ENCODE results near the gene KRT8.

Gene KRT8

GRCh38 chr12:52918784-52919183, 13.9 kb upstream of the KRT8 start:
- ATAC-seq, result no peak
- TF ChIP-seq RARB (CRISPR knock-in tag; IDR thresholded peaks at IDR 0.05), result no peak
- no peak for TF ChIP-seq ZFP30 (CRISPR knock-in tag; IDR thresholded peaks at IDR 0.05)
- TF ChIP-seq, protein P1, sequence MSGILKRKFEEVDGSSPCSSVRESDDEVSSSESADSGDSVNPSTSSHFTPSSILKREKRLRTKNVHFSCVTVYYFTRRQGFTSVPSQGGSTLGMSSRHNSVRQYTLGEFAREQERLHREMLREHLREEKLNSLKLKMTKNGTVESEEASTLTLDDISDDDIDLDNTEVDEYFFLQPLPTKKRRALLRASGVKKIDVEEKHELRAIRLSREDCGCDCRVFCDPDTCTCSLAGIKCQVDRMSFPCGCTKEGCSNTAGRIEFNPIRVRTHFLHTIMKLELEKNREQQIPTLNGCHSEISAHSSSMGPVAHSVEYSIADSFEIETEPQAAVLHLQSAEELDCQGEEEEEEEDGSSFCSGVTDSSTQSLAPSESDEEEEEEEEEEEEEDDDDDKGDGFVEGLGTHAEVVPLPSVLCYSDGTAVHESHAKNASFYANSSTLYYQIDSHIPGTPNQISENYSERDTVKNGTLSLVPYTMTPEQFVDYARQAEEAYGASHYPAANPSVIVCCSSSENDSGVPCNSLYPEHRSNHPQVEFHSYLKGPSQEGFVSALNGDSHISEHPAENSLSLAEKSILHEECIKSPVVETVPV (CRISPR knock-in tag; IDR thresholded peaks at IDR 0.05), result no peak
- TF ChIP-seq, protein P2, sequence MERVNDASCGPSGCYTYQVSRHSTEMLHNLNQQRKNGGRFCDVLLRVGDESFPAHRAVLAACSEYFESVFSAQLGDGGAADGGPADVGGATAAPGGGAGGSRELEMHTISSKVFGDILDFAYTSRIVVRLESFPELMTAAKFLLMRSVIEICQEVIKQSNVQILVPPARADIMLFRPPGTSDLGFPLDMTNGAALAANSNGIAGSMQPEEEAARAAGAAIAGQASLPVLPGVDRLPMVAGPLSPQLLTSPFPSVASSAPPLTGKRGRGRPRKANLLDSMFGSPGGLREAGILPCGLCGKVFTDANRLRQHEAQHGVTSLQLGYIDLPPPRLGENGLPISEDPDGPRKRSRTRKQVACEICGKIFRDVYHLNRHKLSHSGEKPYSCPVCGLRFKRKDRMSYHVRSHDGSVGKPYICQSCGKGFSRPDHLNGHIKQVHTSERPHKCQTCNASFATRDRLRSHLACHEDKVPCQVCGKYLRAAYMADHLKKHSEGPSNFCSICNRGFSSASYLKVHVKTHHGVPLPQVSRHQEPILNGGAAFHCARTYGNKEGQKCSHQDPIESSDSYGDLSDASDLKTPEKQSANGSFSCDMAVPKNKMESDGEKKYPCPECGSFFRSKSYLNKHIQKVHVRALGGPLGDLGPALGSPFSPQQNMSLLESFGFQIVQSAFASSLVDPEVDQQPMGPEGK (CRISPR knock-in tag; IDR thresholded peaks at IDR 0.05; ENCODE audit: borderline replicate concordance), result no peak

DNA sequence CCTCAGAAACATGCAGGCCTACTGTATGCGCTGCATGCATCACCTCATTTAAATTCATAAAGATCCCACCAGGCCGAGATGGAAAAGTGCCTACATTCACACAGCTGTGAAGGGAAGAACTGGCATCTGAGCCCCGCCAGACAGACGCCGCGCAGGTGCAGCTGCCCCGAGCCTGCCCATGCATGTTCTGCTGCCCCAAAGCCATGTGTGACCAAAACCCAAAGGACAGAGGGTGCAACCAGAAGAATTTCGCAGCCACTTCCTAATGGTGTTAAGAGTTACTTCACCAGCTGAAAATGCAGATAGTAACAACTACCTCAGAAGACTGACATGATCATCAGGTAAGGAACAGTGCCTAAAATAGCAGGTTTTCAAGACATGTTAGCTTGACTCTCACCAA, 13.5 kb upstream of the KRT8 start:
- TF ChIP-seq PPARA (CRISPR knock-in tag; IDR thresholded peaks at IDR 0.05; ENCODE audit: borderline replicate concordance) (no peak), GLIS3 (CRISPR knock-in tag; IDR thresholded peaks at IDR 0.05) (no peak), SNAI2 (CRISPR knock-in tag; IDR thresholded peaks at IDR 0.05) (no peak), ARNTL (CRISPR knock-in tag; IDR thresholded peaks at IDR 0.05; ENCODE audit: borderline replicate concordance, low read depth) (no peak)
- no peak for ATAC-seq

DNA sequence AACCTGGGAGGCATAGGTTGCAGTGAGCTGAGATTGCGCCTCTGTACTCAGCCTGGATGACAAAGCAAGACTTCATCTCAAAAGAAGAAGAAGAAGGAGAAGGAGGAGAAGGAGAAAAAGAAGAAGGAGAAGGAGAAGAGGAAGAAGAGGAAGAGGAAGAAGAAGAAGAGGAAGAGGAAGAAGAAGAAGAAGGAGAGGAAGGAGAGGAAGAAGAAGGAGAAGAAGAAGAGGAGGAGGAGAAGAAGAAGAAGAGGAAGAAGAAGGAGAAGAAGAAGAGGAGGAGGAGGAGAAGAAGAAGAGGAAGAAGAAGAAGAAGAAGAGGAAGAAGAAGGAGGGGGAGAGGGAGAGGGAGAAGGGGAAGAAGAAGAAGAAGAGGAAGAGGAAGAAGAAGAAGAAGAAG, 12.9 kb upstream of the KRT8 start:
- no peak for ATAC-seq
- TF ChIP-seq ZNF565 (CRISPR knock-in tag; conservative IDR thresholded peaks at IDR 0.05; ENCODE audit: low read depth) (no peak), ARNTL (CRISPR knock-in tag; IDR thresholded peaks at IDR 0.05; ENCODE audit: borderline replicate concordance, low read depth) (no peak), OSR1 (CRISPR knock-in tag; IDR thresholded peaks at IDR 0.05) (no peak)
- TF ChIP-seq, protein P1 (CRISPR knock-in tag; IDR thresholded peaks at IDR 0.05), result no peak
- TF ChIP-seq, protein P2 (CRISPR knock-in tag; IDR thresholded peaks at IDR 0.05; ENCODE audit: borderline replicate concordance), result no peak

DNA sequence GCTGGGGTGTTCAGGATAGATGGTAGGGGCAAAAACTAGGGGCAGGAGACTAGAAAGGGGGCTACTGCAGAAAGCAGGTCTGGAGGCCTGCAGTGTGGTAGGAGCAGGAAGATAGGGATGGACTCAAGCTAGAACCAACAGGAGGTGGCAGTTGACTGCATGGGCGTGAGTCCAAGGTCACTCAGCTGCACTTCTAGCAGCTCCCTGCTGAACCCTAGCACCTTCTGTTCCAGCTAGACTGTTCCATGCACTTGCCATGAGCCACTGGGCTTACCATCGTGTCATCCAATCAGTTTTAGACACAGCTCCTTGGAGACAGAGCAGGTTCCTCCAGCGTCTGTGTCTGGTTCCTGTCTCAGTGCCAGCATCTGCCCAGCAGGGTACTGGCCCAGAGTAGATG, 11.3 kb upstream of the KRT8 start:
- TF ChIP-seq ZNF8 (CRISPR knock-in tag; IDR thresholded peaks at IDR 0.05) (no peak), ZNF70 (CRISPR knock-in tag; IDR thresholded peaks at IDR 0.05) (no peak), ZNF565 (CRISPR knock-in tag; conservative IDR thresholded peaks at IDR 0.05; ENCODE audit: low read depth) (no peak)
- no peak for ATAC-seq

- TF ChIP-seq TSHZ2 (CRISPR knock-in tag; IDR thresholded peaks at IDR 0.05) (no peak), CSDC2 (CRISPR knock-in tag; IDR thresholded peaks at IDR 0.05) (no peak), OSR1 (CRISPR knock-in tag; IDR thresholded peaks at IDR 0.05) (no peak), ESRRG (CRISPR knock-in tag; IDR thresholded peaks at IDR 0.05) (no peak), TOX (CRISPR knock-in tag; IDR thresholded peaks at IDR 0.05; ENCODE audit: borderline replicate concordance) (no peak), ZFP30 (CRISPR knock-in tag; IDR thresholded peaks at IDR 0.05) (no peak), BACH2 (CRISPR knock-in tag; IDR thresholded peaks at IDR 0.05; ENCODE audit: borderline replicate concordance) (no peak), GLIS3 (CRISPR knock-in tag; IDR thresholded peaks at IDR 0.05) (no peak), ZFP3 (CRISPR knock-in tag; IDR thresholded peaks at IDR 0.05) (no peak)
- TF ChIP-seq, protein P3, sequence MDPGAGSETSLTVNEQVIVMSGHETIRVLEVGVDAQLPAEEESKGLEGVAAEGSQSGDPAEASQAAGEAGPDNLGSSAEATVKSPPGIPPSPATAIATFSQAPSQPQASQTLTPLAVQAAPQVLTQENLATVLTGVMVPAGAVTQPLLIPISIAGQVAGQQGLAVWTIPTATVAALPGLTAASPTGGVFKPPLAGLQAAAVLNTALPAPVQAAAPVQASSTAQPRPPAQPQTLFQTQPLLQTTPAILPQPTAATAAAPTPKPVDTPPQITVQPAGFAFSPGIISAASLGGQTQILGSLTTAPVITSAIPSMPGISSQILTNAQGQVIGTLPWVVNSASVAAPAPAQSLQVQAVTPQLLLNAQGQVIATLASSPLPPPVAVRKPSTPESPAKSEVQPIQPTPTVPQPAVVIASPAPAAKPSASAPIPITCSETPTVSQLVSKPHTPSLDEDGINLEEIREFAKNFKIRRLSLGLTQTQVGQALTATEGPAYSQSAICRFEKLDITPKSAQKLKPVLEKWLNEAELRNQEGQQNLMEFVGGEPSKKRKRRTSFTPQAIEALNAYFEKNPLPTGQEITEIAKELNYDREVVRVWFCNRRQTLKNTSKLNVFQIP (CRISPR knock-in tag; IDR thresholded peaks at IDR 0.05; ENCODE audit: borderline replicate concordance, low read depth), result no peak
- TF ChIP-seq, protein P1 (CRISPR knock-in tag; IDR thresholded peaks at IDR 0.05), result no peak
- ATAC-seq, result no peak
These were observed 10.8 kb upstream of the KRT8 start for GRCh38 chr12:52915637-52916036.
